GM12875 (cell line): ENCODE results near the gene CLDN9.

Experiments
- H3K4me3 ChIP-seq: one replicate; pipeline ENCODE4 v1.5.1; 2011; ENCODE audit warnings: low read depth, low read length, control low read depth
- TF ChIP-seq, protein P1 (sequence below): IDR thresholded peaks from 2 replicates; pipeline ENCODE4 v1.5.1; 2011; ENCODE audit warnings: low read depth, mild to moderate bottlenecking, control low read depth, inconsistent platforms, low read length, moderate library complexity, borderline replicate concordance; ENCODE audit not compliant: insufficient read depth

The CLDN9 gene

DNA sequence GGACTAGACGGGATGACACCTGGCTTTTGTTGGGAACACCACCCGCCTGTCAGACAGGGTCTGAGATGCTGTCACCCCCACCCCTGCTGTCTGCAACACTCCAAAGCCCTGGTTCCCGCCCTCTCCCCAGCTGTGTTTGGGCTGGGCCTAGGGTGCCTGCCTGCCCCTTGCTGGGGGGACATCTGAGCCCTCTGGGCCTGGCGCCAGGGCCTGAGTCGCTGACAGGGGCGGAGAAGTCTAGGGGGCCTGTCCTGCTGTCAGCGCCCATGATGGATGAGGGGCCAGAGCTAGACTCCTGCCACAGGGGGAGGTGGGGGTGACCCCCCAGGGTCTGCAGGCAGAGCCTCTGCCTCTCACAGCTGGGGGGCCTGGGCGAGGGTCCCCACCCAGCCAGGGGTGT lies 24.9 kb upstream of the CLDN9 start:
- TF ChIP-seq, protein P1, sequence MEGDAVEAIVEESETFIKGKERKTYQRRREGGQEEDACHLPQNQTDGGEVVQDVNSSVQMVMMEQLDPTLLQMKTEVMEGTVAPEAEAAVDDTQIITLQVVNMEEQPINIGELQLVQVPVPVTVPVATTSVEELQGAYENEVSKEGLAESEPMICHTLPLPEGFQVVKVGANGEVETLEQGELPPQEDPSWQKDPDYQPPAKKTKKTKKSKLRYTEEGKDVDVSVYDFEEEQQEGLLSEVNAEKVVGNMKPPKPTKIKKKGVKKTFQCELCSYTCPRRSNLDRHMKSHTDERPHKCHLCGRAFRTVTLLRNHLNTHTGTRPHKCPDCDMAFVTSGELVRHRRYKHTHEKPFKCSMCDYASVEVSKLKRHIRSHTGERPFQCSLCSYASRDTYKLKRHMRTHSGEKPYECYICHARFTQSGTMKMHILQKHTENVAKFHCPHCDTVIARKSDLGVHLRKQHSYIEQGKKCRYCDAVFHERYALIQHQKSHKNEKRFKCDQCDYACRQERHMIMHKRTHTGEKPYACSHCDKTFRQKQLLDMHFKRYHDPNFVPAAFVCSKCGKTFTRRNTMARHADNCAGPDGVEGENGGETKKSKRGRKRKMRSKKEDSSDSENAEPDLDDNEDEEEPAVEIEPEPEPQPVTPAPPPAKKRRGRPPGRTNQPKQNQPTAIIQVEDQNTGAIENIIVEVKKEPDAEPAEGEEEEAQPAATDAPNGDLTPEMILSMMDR: no peak
- no peak overlapping the region for H3K4me3 ChIP-seq

DNA sequence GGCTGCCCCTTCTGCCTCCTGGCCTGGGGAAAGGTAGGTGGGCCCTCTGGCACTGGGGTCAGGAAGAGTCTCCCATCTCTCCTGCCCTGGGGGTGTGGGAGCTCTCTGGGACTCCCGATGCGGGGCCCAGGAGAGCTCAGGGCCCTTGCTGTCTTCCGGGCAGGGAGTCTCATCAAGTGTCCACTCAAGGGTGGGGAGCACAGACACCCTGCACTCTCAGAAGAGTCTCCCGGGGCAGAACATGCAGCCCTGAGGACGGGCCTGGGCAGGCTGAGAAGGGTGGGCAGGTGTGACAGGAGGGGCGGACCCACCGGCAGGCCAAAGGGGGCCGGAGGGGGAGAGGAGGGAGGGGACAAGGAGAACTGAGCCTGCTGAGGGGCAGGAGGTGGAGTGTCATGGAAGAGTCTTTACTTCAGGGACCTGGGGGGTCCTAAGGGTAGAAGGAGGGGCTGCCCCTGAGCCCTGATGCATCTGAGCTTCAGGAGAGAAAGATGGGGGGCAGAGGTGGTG lies 24.1 kb upstream of the CLDN9 start:
- TF ChIP-seq, protein P1: no peak
- no peak overlapping the region for H3K4me3 ChIP-seq

DNA sequence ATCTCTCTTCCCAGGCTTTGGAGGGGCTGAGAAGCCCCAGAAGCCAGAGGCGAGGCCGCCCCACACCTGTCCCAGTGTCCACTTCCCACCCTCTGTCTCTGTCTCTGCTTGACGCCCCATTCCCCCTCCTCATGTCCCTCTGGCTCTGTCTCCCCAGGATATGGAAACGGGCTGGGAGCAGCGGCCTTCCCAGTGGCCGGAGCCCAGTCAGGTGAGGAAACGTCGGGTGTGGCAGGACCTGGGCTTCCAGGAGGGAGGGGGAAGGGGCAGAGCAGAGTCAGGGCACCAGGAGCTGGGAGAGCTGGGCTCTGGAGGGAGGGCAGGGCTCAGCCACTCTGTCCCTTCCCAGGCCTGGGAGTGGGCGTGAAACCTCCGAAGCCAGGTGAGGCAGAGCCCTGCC lies 21.8 kb upstream of the CLDN9 start:
- no peak overlapping the region for H3K4me3 ChIP-seq
- TF ChIP-seq, protein P1: no peak

DNA sequence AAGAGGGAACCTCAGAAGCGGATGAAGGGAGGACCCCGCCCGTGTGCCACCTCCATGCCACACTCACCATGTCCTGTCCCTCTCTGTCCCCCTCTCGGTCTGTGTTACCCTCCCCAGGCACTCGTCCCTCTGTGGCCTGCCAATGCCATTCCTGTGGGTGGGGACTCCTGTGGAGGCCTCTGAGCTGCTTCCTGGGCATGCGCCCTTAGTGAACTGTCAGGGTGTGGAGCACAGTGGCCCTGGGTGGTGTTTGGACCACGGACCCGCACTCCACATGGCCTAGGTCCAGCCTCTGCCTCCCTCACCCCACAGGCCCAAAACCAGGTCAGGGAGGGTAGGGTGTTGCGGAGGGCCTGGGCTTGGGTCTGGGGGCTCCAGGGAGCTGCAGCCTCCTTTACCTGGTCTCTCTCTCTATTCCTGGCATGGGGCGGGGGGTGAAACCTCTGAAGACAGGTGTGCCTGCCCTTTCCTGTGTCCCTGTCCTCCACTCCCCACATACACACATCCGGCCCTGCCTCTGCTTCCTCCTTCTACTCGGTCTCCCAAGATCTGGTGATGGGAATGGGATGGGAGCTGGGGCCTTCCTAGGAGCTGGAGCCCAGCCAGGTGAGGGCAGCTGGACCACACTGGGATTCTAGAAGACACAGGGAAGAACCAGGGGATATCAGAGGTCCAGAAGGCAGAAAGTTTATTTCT lies 21.0 kb upstream of the CLDN9 start:
- TF ChIP-seq, protein P1: no peak
- H3K4me3 ChIP-seq: no peak overlapping the region

DNA sequence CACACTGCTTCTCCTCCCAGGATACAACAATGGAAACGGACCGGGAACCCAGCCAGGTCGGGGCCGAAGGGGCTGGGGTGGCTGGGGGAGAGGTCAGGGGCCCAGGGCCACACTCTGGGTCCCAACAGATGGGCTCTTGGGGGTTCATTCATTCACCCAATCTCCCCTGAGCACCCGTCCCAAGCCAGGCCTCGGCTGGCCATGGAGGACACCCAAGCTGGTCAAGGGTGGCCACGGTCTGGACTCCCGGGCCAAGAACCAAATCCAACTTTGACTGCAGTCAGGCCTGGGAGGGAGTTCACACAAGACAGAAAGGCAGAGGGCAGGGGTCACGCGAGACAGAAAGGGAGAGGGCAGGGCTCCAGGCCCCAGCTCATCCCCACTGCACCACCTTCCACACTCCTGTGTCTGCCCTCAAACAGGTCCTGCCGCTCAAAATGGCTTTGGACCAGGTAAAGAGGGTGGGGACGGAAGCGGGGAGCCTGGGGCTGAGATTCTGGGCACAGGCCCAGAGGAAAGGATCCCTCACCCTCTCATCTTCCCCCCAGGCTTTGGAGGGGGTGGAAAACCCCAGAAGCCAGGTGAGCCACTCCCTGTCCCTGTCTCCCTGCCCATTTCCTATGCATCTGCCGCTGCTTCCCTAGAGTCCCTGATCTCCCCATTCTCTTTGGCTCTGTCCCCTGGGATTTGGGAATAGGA lies 20.2 kb upstream of the CLDN9 start:
- TF ChIP-seq, protein P1: no peak
- no peak overlapping the region for H3K4me3 ChIP-seq

DNA sequence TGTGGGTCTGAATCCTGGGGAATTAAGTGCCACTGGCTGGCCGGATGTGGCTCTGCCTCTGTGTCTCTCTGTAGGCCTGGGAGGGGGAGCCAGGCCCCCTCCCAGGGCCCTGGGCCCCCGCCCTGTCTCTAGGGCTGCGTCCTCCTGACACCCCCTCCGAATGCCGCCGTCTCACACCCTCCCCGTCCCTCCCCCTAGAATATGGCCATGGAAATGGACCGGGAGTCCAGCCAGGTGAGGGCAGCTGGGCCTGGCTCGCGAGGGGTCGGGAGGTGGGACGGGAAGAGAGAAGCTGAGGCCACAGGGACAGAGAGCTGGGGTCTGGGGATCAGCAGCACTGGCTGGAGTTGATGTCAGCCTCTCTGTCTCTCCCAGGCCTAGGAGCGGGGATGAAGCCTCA lies 16.4 kb upstream of the CLDN9 start:
- TF ChIP-seq, protein P1: no peak
- no peak overlapping the region for H3K4me3 ChIP-seq

DNA sequence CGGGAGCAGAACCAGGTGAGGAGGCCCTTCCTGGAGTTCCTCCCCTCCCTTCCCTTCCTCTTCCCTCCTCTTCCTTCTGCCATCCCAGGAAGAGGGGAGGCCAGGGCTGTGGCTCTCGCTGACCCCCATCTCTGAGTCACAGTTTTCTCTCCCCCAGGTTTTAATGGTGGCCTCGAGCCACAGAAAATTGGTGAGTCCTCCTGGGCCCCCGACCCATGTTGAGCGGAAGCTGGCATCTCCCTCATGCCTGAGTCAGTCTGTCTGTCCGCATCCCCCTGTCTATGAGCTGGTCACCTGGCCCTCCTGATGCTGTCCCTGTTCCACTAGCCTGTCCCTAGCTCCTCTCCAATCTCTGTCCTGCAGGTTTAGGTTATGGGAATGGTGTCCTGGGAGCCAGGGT lies 12.8 kb upstream of the CLDN9 start:
- TF ChIP-seq, protein P1: no peak
- no peak overlapping the region for H3K4me3 ChIP-seq
